Calu3 (cell line): ENCODE data around the gene NAA80. TPM values are rescaled to one million over a fixed set of nuclear protein-coding genes. Genes with fewer than 3 reads are reported as not detected.

Experiments
- BruUV-seq: library from RNA; stranded (reverse); fragments of 400-500 nt; replicated peaks from 2 replicates; lab custom pipeline; 2021; lab: Mats Ljungman, UMichigan
- CTCF ChIA-PET: fragments of 300-600 bp; sonication (Branson Sonifier 250); formaldehyde crosslinking; loops from one replicate; lab custom pipeline; 2022; ENCODE audit warnings: antibody characterized with exemption; lab: Charles Lee
- DNase-seq: peaks from one replicate; pipeline ENCODE4 v3.0.0; 2022
- H3K27ac Mint-ChIP-seq: one replicate; pipeline ENCODE4 v1.8.0; 2022; ENCODE audit warnings: mixed read lengths; ENCODE audit not compliant: unreplicated experiment
- H3K27me3 Mint-ChIP-seq: one replicate; pipeline ENCODE4 v1.8.0; 2022; ENCODE audit warnings: mixed read lengths; ENCODE audit not compliant: unreplicated experiment
- H3K36me3 Mint-ChIP-seq: one replicate; pipeline ENCODE4 v1.8.0; 2022; ENCODE audit warnings: mild to moderate bottlenecking, moderate library complexity, mixed read lengths; ENCODE audit not compliant: insufficient read depth, unreplicated experiment
- H3K4me1 Mint-ChIP-seq: one replicate; pipeline ENCODE4 v1.8.0; 2022; ENCODE audit warnings: mild to moderate bottlenecking, low read depth, mixed read lengths; ENCODE audit not compliant: unreplicated experiment
- H3K4me3 Mint-ChIP-seq: one replicate; pipeline ENCODE4 v1.8.0; 2022; ENCODE audit warnings: mild to moderate bottlenecking, low read depth, moderate library complexity, mixed read lengths; ENCODE audit not compliant: unreplicated experiment
- H3K9me3 Mint-ChIP-seq: one replicate; pipeline ENCODE4 v1.8.0; 2022; ENCODE audit warnings: low read depth, mixed read lengths; ENCODE audit not compliant: unreplicated experiment
- CTCF ChIP-seq: fragments of 200-600 bp; IDR thresholded peaks from one replicate; pipeline ENCODE4 v1.8.0; 2022; ENCODE audit warnings: antibody characterized with exemption; ENCODE audit not compliant: unreplicated experiment
- intact Hi-C: fragments of 100-400 bp; cut with micrococcal nuclease; formaldehyde crosslinking; loops from one replicate; pipeline ENCODE4 v1.10.0; 2022; ENCODE audit not compliant: unreplicated experiment
- total RNA-seq: library from RNA; stranded (reverse); gene quantifications from 2 replicates; pipeline ENCODE4 v1.2.3, GENCODE V29; 2022

Gene NAA80
- total RNA-seq, 1 experiment from 2014 or later = 15.0 TPM

GRCh38 chr3:50290161-50290641 lies 9.0 kb downstream of the NAA80 start:
- Mint-ChIP-seq H3K4me3 (peak overlapping the region; percentile 73), H3K9me3 (no peaks in the 10 kb centered on the region), H3K4me1 (peaks cover 19% of the 10 kb centered on the region), H3K27ac (no peak overlapping the region), H3K36me3 (peaks cover 37% of the 10 kb centered on the region), H3K27me3 (no peaks in the 10 kb centered on the region)
- no TSS peak for BruUV-seq
- DNase-seq = no peak
- intact Hi-C loops = loop anchor here (2.0 kb wide), 1 partner anchor 55 kb away; no protein-coding TSS in a partner anchor
- no peak for TF ChIP-seq CTCF
- CTCF ChIA-PET = no interaction called here

GRCh38 chr3:50289130-50289529 lies 10.1 kb downstream of the NAA80 start:
- Mint-ChIP-seq H3K4me3 (no peak overlapping the region), H3K36me3 (peaks cover 43% of the 10 kb centered on the region), H3K9me3 (no peaks in the 10 kb centered on the region), H3K4me1 (peaks cover 19% of the 10 kb centered on the region), H3K27me3 (no peaks in the 10 kb centered on the region), H3K27ac (no peak overlapping the region)
- DNase-seq = no peak
- TF ChIP-seq CTCF = no peak
- intact Hi-C loops = no loop called here
- no TSS peak for BruUV-seq
- CTCF ChIA-PET = no interaction called here

GRCh38 chr3:50288387-50289007 lies 10.7 kb downstream of the NAA80 start:
- Mint-ChIP-seq H3K4me1 (peaks cover 19% of the 10 kb centered on the region), H3K4me3 (no peak overlapping the region), H3K36me3 (peaks cover 43% of the 10 kb centered on the region), H3K27ac (no peak overlapping the region), H3K9me3 (no peaks in the 10 kb centered on the region), H3K27me3 (no peaks in the 10 kb centered on the region)
- TF ChIP-seq CTCF = no peak
- no peak for DNase-seq
- intact Hi-C loops = no loop called here
- CTCF ChIA-PET = no interaction called here
- no TSS peak for BruUV-seq

GRCh38 chr3:50287262-50287661 lies 11.9 kb downstream of the NAA80 start:
- H3K4me3 Mint-ChIP-seq = no peak overlapping the region
- H3K27me3 Mint-ChIP-seq = no peaks in the 10 kb centered on the region
- no peak overlapping the region for H3K27ac Mint-ChIP-seq
- no peak for TF ChIP-seq CTCF
- intact Hi-C loops = no loop called here
- no peaks in the 10 kb centered on the region for H3K9me3 Mint-ChIP-seq
- CTCF ChIA-PET = no interaction called here
- peaks cover 9% of the 10 kb centered on the region for H3K4me1 Mint-ChIP-seq
- no TSS peak for BruUV-seq
- DNase-seq = no peak
- peaks cover 37% of the 10 kb centered on the region for H3K36me3 Mint-ChIP-seq
